ENCODE measurements around the gene CCDC15.

DNA sequence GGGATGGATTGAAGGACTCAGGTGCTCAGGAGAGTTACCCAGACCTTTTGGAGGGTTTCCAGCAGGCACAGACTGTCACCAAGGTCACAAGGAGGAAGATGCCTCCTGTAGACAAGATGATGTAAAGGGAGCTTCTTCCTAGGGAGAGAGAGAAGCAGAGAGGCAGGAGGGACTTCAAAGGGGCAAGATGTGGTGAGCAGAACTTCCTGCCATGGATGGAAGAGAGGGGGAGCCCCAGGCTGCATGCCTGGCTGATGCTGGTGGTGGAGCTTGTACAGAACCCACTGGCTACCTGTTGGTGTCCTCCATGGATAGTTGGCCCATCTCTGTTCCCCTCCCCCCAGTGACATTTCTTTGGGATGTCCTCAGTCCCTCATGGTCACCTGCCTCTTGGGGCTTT, 30.7 kb upstream of the CCDC15 start:
- no peak for TF ChIP-seq EZH2 (IDR thresholded peaks at IDR 0.05; ENCODE audit: borderline replicate concordance, low read length)
- TF ChIP-seq, protein P1, sequence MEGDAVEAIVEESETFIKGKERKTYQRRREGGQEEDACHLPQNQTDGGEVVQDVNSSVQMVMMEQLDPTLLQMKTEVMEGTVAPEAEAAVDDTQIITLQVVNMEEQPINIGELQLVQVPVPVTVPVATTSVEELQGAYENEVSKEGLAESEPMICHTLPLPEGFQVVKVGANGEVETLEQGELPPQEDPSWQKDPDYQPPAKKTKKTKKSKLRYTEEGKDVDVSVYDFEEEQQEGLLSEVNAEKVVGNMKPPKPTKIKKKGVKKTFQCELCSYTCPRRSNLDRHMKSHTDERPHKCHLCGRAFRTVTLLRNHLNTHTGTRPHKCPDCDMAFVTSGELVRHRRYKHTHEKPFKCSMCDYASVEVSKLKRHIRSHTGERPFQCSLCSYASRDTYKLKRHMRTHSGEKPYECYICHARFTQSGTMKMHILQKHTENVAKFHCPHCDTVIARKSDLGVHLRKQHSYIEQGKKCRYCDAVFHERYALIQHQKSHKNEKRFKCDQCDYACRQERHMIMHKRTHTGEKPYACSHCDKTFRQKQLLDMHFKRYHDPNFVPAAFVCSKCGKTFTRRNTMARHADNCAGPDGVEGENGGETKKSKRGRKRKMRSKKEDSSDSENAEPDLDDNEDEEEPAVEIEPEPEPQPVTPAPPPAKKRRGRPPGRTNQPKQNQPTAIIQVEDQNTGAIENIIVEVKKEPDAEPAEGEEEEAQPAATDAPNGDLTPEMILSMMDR (IDR thresholded peaks at IDR 0.05; ENCODE audit: low read length), result no peak
